GM18909 (cell line): ENCODE measurements around the gene FRMD4A.
A peak's percentile ranks its signal among the peaks of the same experiment; 100 is the strongest.
"Not testable (repeated sequence)": the region's sequence is repeated elsewhere in the genome, so short reads cannot be mapped to it uniquely, and the experiment has no call there.

Source experiments
- ATAC-seq: cut with Tn5 transposase; IDR thresholded peaks from one replicate; pipeline ENCODE4 v1.9.1; 2021; ENCODE audit warnings: mild to moderate bottlenecking; ENCODE audit not compliant: unreplicated experiment, poor library complexity

FRMD4A gene

GRCh38 chr10:13778693-13778960, 552.1 kb downstream of the FRMD4A start:
- ATAC-seq = not testable (repeated sequence)

GRCh38 chr10:13776861-13777311, 553.8 kb downstream of the FRMD4A start:
- ATAC-seq = peak; percentile 52

GRCh38 chr10:13775786-13776775, 554.6 kb downstream of the FRMD4A start:
- no peak for ATAC-seq

- no peak for ATAC-seq
Observed at GRCh38 chr10:13774303-13774893, 556.3 kb downstream of the FRMD4A start.

- no peak for ATAC-seq
Observed at GRCh38 chr10:13773496-13774170, 557.1 kb downstream of the FRMD4A start.

- no peak for ATAC-seq
Observed at GRCh38 chr10:13773043-13773442, 557.7 kb downstream of the FRMD4A start.

- ATAC-seq = no peak
Observed at GRCh38 chr10:13771992-13772391, 558.7 kb downstream of the FRMD4A start.

- no peak for ATAC-seq
Observed at GRCh38 chr10:13770760-13771493, 559.8 kb downstream of the FRMD4A start.

- ATAC-seq = no peak
Observed at GRCh38 chr10:13769946-13770345, 560.8 kb downstream of the FRMD4A start.

- no peak for ATAC-seq
Observed at GRCh38 chr10:13767676-13768178, 563.0 kb downstream of the FRMD4A start.

GRCh38 chr10:13767148-13767547, 563.6 kb downstream of the FRMD4A start:
- ATAC-seq = not testable (repeated sequence)

GRCh38 chr10:13765641-13766341, 564.9 kb downstream of the FRMD4A start:
- peak; percentile 68 for ATAC-seq

GRCh38 chr10:13761490-13762091, 569.1 kb downstream of the FRMD4A start:
- ATAC-seq = no peak

GRCh38 chr10:13759168-13759567, 571.6 kb downstream of the FRMD4A start:
- ATAC-seq = no peak

- no peak for ATAC-seq
Observed at GRCh38 chr10:13758756-13759155, 572.0 kb downstream of the FRMD4A start.

- ATAC-seq = no peak
Observed at GRCh38 chr10:13758312-13758711, 572.4 kb downstream of the FRMD4A start.

GRCh38 chr10:13754277-13754676, 576.4 kb downstream of the FRMD4A start:
- no peak for ATAC-seq

- no peak for ATAC-seq
Observed at GRCh38 chr10:13751191-13751764, 579.4 kb downstream of the FRMD4A start.
